Measurements from ENCODE around the gene RABEP2.
A peak's percentile ranks its signal among the peaks of the same experiment; 100 is the strongest.

The RABEP2 gene

DNA sequence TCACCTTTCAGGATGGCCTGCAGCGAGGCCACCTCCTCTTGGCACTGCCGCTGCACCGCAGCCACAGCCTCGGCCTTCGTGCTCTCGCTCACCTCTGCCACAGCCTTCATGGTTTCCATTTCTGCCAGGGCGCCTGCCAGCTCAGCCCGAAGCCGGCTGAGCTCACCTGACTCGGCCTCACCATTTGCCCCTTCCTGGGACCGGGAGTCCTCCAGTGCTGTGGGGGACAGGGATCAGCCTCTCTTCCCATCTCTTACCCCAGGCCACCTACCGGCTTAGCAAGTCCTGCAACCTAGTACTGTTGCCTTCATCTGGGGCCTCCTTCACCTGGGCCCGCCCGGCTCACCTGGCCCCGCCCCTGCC lies 658 bp downstream of the RABEP2 start:
- no peak for DNase-seq (ENCODE audit: low read depth)
- peak overlapping the region; percentile 85 for H3K4me3 ChIP-seq (ENCODE audit: low read depth, low read length)
- TF ChIP-seq, protein P1, sequence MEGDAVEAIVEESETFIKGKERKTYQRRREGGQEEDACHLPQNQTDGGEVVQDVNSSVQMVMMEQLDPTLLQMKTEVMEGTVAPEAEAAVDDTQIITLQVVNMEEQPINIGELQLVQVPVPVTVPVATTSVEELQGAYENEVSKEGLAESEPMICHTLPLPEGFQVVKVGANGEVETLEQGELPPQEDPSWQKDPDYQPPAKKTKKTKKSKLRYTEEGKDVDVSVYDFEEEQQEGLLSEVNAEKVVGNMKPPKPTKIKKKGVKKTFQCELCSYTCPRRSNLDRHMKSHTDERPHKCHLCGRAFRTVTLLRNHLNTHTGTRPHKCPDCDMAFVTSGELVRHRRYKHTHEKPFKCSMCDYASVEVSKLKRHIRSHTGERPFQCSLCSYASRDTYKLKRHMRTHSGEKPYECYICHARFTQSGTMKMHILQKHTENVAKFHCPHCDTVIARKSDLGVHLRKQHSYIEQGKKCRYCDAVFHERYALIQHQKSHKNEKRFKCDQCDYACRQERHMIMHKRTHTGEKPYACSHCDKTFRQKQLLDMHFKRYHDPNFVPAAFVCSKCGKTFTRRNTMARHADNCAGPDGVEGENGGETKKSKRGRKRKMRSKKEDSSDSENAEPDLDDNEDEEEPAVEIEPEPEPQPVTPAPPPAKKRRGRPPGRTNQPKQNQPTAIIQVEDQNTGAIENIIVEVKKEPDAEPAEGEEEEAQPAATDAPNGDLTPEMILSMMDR (IDR thresholded peaks at IDR 0.05; ENCODE audit: insufficient read depth, low read depth, low read length, missing control alignments): no peak

DNA sequence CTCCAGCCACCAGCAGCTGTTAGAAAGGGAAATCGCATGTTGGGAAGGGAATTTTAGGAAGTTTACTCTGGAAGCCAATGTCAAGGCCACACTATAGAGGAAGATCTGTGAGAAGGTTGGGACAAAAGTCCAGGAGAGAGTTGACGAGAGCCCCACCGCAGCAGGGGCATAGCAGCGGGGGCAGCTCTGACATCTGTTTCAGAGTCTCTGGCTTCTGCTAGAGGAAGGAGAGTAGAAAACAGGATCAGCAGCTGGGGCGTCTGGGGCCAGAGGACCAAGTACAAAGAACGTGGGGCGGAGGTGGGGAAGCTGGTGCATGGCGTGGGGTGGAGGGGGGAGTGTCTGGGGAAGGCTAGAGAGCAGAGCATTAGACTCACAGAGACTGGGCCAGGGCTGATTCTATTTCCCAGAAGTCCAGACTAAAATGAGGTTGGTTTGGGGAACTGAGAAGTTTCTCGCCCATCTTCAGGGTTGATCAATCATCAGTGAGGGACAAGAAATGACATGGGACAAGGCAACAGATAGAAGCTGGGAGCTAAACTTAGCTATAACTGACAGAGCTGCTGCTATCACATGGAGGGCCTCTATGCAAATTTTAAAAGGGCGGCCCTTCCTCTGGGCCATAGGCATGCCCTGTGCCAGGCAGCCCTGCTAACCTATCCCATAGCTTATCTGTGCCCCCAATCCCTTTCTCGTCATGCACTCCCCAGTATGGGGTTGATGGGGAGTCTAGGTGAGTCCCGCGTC lies 1.2 kb downstream of the RABEP2 start:
- TF ChIP-seq, protein P1 (IDR thresholded peaks at IDR 0.05; ENCODE audit: insufficient read depth, low read depth, low read length, missing control alignments): no peak
- H3K4me3 ChIP-seq (ENCODE audit: low read depth, low read length): peak overlapping the region; percentile 85
- DNase-seq (ENCODE audit: low read depth): peak; percentile 88

DNA sequence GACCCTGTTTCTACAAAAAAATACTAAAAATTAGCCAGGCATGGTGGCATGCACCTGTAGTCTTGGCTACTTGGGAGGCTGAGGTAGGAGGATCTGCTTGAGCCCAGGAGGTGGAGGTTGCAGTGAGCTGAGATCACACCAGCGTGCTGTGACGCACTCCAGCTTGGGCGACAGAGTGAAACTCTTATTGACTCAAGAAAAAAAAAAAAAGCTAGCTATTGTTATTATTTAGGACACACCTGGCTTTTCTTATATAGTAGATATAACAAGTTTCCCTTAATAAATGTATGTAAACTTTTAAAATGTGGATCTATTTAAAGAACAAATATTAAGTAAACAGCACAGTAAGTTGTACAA lies 1.8 kb downstream of the RABEP2 start:
- DNase-seq (ENCODE audit: low read depth): no peak
- TF ChIP-seq, protein P1 (IDR thresholded peaks at IDR 0.05; ENCODE audit: insufficient read depth, low read depth, low read length, missing control alignments): no peak
- H3K4me3 ChIP-seq (ENCODE audit: low read depth, low read length): peak overlapping the region; percentile 44

DNA sequence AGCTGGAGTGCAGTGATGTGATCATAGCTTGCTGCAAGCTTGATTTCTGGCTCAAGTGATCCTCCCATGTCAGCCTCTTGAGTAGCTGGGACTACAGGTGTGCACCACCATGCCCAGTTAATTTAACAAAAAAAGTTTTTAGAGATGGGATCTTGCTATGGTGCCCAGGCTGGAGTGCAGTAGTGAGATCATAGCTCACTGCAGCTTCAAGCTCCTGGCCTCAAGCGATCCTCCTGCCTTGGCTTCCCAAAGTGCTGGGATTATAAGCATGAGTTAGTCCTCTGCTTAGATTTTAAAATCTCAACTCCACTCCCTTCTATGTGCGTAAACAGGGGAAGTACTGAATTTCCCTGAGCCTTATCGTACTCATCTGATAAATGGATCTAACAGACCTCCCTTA lies 6.3 kb downstream of the RABEP2 start:
- TF ChIP-seq, protein P1 (IDR thresholded peaks at IDR 0.05; ENCODE audit: insufficient read depth, low read depth, low read length, missing control alignments): no peak
- no peak overlapping the region for H3K4me3 ChIP-seq (ENCODE audit: low read depth, low read length)

DNA sequence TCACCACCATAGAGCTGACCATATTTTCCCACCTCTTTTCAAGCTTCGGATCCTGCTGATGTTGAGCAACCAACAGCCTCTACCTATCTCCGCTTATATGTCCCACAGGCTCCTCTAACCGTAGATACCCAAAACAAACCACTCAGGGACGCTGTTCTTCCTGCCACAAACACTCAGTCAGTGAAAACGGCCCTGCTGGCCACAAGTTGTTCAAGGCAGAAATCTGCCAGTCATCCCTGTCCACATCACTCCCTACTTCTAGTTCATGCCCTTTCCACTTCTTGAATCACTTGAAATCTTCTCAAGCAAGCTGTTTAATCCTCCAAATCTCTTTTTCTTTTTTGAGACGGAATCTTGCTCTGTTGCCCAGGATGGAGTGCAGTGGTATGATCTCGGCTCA lies 7.9 kb downstream of the RABEP2 start:
- TF ChIP-seq, protein P1 (IDR thresholded peaks at IDR 0.05; ENCODE audit: insufficient read depth, low read depth, low read length, missing control alignments): no peak
- DNase-seq (ENCODE audit: low read depth): no peak
- H3K4me3 ChIP-seq (ENCODE audit: low read depth, low read length): no peak overlapping the region

More for the DNA sequence above, 6.3 kb downstream of the RABEP2 start:
- no peak for DNase-seq (ENCODE audit: low read depth)

DNA sequence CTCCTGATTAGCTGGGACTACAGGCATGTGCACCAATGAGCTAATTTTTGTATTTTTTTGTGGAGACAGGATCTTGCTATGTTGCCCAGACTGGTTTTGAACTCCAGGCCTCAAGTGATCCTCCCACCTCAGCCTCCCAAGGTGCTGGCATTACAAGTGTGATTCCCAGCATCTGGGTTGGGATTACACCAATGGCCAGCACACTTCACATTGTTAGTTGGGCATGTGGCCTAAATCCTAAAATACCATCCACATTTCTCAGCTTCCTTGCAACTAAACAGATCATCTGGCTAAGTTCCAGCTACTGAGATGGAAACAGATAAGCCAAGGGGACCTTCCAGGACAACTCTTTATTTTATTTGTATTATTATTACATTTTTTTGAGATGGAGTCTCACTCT lies 9.9 kb downstream of the RABEP2 start:
- no peak overlapping the region for H3K4me3 ChIP-seq (ENCODE audit: low read depth, low read length)
- TF ChIP-seq, protein P1 (IDR thresholded peaks at IDR 0.05; ENCODE audit: insufficient read depth, low read depth, low read length, missing control alignments): no peak
- DNase-seq (ENCODE audit: low read depth): no peak
